ENCODE results near the gene TMEM120A.

Gene TMEM120A

DNA sequence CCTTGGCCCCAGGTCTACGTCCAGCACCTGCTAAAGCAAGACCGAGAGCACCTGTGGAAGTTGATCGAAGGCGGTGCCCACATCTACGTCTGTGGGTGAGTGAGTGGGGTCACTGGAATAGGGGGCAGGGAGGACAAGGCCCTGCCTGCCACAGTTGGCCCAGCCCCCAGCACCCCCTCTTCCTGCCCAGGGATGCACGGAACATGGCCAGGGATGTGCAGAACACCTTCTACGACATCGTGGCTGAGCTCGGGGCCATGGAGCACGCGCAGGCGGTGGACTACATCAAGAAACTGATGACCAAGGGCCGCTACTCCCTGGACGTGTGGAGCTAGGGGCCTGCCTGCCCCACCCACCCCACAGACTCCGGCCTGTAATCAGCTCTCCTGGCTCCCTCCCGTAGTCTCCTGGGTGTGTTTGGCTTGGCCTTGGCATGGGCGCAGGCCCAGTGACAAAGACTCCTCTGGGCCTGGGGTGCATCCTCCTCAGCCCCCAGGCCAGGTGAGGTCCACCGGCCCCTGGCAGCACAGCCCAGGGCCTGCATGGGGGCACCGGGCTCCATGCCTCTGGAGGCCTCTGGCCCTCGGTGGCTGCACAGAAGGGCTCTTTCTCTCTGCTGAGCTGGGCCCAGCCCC, 8.1 kb downstream of the TMEM120A start:
- no peak for DNase-seq (ENCODE audit: low read depth in 1 of 2, low spot score in 1 of 2)
- Histone ChIP-seq H3K27me3 (ENCODE audit: insufficient read depth, poor library complexity, severe bottlenecking) (no peaks in the 10 kb centered on the region), H3K4me3 (replicated peaks; ENCODE audit: insufficient read depth, low read length) (no peak overlapping the region), H3K27ac (replicated peaks) (no peak overlapping the region)
- TF ChIP-seq, protein P1, sequence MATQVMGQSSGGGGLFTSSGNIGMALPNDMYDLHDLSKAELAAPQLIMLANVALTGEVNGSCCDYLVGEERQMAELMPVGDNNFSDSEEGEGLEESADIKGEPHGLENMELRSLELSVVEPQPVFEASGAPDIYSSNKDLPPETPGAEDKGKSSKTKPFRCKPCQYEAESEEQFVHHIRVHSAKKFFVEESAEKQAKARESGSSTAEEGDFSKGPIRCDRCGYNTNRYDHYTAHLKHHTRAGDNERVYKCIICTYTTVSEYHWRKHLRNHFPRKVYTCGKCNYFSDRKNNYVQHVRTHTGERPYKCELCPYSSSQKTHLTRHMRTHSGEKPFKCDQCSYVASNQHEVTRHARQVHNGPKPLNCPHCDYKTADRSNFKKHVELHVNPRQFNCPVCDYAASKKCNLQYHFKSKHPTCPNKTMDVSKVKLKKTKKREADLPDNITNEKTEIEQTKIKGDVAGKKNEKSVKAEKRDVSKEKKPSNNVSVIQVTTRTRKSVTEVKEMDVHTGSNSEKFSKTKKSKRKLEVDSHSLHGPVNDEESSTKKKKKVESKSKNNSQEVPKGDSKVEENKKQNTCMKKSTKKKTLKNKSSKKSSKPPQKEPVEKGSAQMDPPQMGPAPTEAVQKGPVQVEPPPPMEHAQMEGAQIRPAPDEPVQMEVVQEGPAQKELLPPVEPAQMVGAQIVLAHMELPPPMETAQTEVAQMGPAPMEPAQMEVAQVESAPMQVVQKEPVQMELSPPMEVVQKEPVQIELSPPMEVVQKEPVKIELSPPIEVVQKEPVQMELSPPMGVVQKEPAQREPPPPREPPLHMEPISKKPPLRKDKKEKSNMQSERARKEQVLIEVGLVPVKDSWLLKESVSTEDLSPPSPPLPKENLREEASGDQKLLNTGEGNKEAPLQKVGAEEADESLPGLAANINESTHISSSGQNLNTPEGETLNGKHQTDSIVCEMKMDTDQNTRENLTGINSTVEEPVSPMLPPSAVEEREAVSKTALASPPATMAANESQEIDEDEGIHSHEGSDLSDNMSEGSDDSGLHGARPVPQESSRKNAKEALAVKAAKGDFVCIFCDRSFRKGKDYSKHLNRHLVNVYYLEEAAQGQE (IDR thresholded peaks at IDR 0.05; ENCODE audit: insufficient replicate concordance, low read depth) = no peak
- no peak for TF ChIP-seq POLR2AphosphoS5 (IDR thresholded peaks at IDR 0.05; ENCODE audit: low read depth)
- TF ChIP-seq SPI1 (IDR thresholded peaks at IDR 0.05; ENCODE audit: borderline replicate concordance, low read depth) = no peak
- TF ChIP-seq GABPA (IDR thresholded peaks at IDR 0.05; ENCODE audit: low read depth) = no peak
- TF ChIP-seq, protein P2, sequence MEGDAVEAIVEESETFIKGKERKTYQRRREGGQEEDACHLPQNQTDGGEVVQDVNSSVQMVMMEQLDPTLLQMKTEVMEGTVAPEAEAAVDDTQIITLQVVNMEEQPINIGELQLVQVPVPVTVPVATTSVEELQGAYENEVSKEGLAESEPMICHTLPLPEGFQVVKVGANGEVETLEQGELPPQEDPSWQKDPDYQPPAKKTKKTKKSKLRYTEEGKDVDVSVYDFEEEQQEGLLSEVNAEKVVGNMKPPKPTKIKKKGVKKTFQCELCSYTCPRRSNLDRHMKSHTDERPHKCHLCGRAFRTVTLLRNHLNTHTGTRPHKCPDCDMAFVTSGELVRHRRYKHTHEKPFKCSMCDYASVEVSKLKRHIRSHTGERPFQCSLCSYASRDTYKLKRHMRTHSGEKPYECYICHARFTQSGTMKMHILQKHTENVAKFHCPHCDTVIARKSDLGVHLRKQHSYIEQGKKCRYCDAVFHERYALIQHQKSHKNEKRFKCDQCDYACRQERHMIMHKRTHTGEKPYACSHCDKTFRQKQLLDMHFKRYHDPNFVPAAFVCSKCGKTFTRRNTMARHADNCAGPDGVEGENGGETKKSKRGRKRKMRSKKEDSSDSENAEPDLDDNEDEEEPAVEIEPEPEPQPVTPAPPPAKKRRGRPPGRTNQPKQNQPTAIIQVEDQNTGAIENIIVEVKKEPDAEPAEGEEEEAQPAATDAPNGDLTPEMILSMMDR (IDR thresholded peaks at IDR 0.05; ENCODE audit: insufficient read depth, low read length) = no peak

DNA sequence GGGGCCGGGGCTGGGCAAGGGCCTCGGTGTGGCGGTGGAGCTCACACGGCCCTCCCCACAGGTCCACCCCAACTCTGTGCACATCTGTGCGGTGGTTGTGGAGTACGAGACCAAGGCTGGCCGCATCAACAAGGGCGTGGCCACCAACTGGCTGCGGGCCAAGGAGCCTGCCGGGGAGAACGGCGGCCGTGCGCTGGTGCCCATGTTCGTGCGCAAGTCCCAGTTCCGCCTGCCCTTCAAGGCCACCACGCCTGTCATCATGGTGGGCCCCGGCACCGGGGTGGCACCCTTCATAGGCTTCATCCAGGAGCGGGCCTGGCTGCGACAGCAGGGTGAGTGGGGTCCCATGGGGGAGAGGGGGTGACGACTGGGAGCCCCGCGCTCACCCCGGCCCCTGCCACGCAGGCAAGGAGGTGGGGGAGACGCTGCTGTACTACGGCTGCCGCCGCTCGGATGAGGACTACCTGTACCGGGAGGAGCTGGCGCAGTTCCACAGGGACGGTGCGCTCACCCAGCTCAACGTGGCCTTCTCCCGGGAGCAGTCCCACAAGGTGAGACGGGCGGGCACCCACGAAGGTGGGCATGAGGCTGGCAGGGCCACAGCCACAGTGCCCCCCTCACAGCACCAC, 8.8 kb downstream of the TMEM120A start:
- DNase-seq (ENCODE audit: low read depth in 1 of 2, low spot score in 1 of 2) = no peak
- Histone ChIP-seq H3K4me3 (replicated peaks; ENCODE audit: insufficient read depth, low read length) (no peak overlapping the region), H3K27me3 (ENCODE audit: insufficient read depth, poor library complexity, severe bottlenecking) (no peaks in the 10 kb centered on the region), H3K27ac (replicated peaks) (no peak overlapping the region)
- TF ChIP-seq POLR2AphosphoS5 (IDR thresholded peaks at IDR 0.05; ENCODE audit: low read depth) = no peak

DNA sequence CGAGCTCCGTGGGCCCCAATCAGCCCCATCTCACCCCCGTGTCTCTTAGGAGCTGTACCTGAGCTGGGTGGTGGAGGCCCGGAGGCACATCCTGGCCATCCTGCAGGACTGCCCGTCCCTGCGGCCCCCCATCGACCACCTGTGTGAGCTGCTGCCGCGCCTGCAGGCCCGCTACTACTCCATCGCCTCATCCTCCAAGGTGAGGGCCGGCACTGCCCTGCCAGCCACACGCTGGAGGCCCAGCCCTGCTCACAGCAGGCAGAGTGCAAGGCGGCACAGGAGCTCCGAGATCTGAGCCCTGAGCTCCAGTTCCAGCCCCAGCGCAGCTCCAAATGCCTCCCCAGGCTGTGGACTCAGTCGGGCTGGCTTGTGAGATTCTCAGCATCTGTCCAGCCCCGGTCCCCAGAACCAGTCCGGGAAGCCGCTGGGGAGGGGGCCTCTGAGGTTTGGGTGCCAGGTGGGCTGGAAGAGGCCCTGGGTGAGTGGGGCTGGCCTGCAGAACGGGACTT, 9.3 kb downstream of the TMEM120A start:
- Histone ChIP-seq H3K27me3 (ENCODE audit: insufficient read depth, poor library complexity, severe bottlenecking) (no peaks in the 10 kb centered on the region), H3K4me3 (replicated peaks; ENCODE audit: insufficient read depth, low read length) (no peak overlapping the region), H3K27ac (replicated peaks) (no peak overlapping the region)
- TF ChIP-seq POLR2AphosphoS5 (IDR thresholded peaks at IDR 0.05; ENCODE audit: low read depth) (no peak), SPI1 (IDR thresholded peaks at IDR 0.05; ENCODE audit: borderline replicate concordance, low read depth) (no peak), GABPA (IDR thresholded peaks at IDR 0.05; ENCODE audit: low read depth) (no peak)
- TF ChIP-seq, protein P1 (IDR thresholded peaks at IDR 0.05; ENCODE audit: insufficient replicate concordance, low read depth) = no peak
- TF ChIP-seq, protein P2 (IDR thresholded peaks at IDR 0.05; ENCODE audit: insufficient read depth, low read length) = no peak
- DNase-seq (ENCODE audit: low read depth in 1 of 2, low spot score in 1 of 2) = no peak

DNA sequence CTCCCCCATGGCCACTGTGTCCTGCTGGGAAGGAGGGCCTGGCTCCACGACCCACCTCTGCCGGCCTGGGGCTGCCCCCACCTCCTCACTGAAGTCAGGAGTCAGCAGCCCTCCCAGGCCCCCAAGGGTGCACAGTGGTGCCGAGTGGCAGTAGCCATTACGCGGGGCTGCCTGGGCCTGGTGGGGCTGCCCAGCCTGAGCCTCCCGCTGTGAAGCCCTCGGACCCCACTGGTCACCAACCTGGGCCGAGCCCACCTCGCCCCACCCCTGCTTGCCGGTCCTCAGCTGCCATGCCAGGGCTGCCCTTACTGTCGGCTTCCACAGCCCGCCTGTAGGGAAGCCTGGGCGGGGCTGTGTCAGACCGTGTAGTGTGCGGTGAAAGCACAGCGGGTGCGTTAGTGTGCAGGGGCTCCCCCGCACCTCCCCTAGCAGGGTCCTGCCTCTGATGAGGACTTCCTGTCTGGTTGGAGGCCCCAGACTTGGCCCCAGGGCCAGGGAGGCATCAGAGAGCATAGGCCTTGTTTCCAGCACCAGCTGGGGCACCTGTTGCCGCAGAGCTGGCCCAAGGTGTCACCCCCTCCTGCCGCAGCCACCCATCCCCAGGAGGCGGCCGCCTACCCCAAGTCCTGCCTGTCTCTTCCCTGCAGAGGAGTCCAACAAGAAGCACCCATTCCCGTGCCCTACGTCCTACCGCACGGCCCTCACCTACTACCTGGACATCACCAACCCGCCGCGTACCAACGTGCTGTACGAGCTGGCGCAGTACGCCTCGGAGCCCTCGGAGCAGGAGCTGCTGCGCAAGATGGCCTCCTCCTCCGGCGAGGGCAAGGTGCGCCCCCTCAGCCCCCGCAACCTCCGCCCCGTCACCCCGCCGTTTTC, 10.0 kb downstream of the TMEM120A start:
- Histone ChIP-seq H3K27ac (replicated peaks) (no peak overlapping the region), H3K4me3 (replicated peaks; ENCODE audit: insufficient read depth, low read length) (no peak overlapping the region), H3K27me3 (ENCODE audit: insufficient read depth, poor library complexity, severe bottlenecking) (no peaks in the 10 kb centered on the region)
- TF ChIP-seq GABPA (IDR thresholded peaks at IDR 0.05; ENCODE audit: low read depth) (no peak), SPI1 (IDR thresholded peaks at IDR 0.05; ENCODE audit: borderline replicate concordance, low read depth) (no peak)
- TF ChIP-seq, protein P2 (IDR thresholded peaks at IDR 0.05; ENCODE audit: insufficient read depth, low read length) = no peak
- TF ChIP-seq, protein P1 (IDR thresholded peaks at IDR 0.05; ENCODE audit: insufficient replicate concordance, low read depth) = no peak
- DNase-seq (ENCODE audit: low read depth in 1 of 2, low spot score in 1 of 2) = no peak

Data from HL-60 (cell line).